ENCODE measurements around the gene RIT2.

DNA sequence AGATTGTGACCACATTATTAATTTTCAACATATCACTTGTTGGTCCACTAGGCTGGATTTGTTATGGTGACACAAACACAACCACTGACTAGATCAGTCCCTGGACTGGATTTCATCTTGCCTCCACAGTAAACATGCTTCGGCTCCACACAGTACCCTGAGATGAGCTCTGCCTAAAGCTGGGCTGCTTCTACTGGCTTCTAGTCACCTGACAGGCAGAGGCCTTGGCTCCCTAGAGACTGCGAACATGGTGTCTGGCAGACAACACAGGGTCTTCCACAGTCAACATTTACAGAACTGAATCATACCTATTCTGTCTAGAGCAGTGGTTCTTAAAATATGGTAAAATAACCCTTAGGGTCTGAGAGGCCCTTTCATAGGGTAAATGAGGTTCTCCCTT, 69.2 kb downstream of the RIT2 start:
- TF ChIP-seq, protein P1, sequence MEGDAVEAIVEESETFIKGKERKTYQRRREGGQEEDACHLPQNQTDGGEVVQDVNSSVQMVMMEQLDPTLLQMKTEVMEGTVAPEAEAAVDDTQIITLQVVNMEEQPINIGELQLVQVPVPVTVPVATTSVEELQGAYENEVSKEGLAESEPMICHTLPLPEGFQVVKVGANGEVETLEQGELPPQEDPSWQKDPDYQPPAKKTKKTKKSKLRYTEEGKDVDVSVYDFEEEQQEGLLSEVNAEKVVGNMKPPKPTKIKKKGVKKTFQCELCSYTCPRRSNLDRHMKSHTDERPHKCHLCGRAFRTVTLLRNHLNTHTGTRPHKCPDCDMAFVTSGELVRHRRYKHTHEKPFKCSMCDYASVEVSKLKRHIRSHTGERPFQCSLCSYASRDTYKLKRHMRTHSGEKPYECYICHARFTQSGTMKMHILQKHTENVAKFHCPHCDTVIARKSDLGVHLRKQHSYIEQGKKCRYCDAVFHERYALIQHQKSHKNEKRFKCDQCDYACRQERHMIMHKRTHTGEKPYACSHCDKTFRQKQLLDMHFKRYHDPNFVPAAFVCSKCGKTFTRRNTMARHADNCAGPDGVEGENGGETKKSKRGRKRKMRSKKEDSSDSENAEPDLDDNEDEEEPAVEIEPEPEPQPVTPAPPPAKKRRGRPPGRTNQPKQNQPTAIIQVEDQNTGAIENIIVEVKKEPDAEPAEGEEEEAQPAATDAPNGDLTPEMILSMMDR (IDR thresholded peaks at IDR 0.05; ENCODE audit: low read depth, low read length), result no peak
- TF ChIP-seq EZH2phosphoT487 (IDR thresholded peaks at IDR 0.05; ENCODE audit: low read depth), result no peak

Data from OCI-LY3 (cell line).